CD4-positive, alpha-beta T cell (primary cell): ENCODE data around the gene SEC14L2. TPM values are rescaled to one million over a fixed set of nuclear protein-coding genes. Genes with fewer than 3 reads are reported as not detected.

Source experiments
- ATAC-seq: fragments of 200-7000 bp; cut with Tn5 transposase; one replicate; pipeline ENCODE4 v1.10.0; 2022; ENCODE audit warnings: mild to moderate bottlenecking; ENCODE audit not compliant: poor library complexity
- CTCF ChIA-PET: fragments of 350-600 bp; sonication (Branson Sonifier 250); formaldehyde crosslinking; loops from one replicate; lab custom pipeline; 2021; ENCODE audit warnings: antibody characterized with exemption, inconsistent platforms; lab: Charles Lee
- POLR2A ChIA-PET: fragments of 350-600 bp; sonication (Branson Sonifier 250); formaldehyde crosslinking; loops from one replicate; lab custom pipeline; 2021; ENCODE audit warnings: antibody characterized with exemption, inconsistent platforms; lab: Charles Lee
- DNase-seq, 14 experiments: peaks; one replicate each; pipeline ENCODE4 v3.0.0-alpha.2; 2013 to 2020; ENCODE audit warnings: mixed read lengths in 2 of 14
- H3K27ac ChIP-seq, 2 donors: one replicate each; pipeline versions ENCODE4 v1.5.1 to v1.7.0; 2013; ENCODE audit warnings: low read length in 2 of 2, low read depth in 1 of 2, mild to moderate bottlenecking in 1 of 2
- H3K27me3 ChIP-seq, 2 experiments: 1 replicate in 1 of 2; 2 replicates in 1 of 2; pipeline versions ENCODE4 v1.6.1 to v1.7.0; 2013; ENCODE audit warnings: low read length in 2 of 2, control low read depth in 1 of 2, mild to moderate bottlenecking in 1 of 2, moderate library complexity in 1 of 2; ENCODE audit not compliant: insufficient read depth in 2 of 2, control insufficient read depth in 1 of 2
- H3K36me3 ChIP-seq: one replicate; pipeline ENCODE4 v1.6.1; 2013; ENCODE audit warnings: low read length, control low read depth; ENCODE audit not compliant: insufficient read depth
- H3K4me1 ChIP-seq: one replicate; pipeline ENCODE4 v1.6.1; 2013; ENCODE audit warnings: low read length, control low read depth; ENCODE audit not compliant: insufficient read depth
- H3K4me3 ChIP-seq: one replicate; pipeline ENCODE4 v1.5.1; 2013; ENCODE audit warnings: mild to moderate bottlenecking, low read length, moderate library complexity
- H3K9me3 ChIP-seq, 2 experiments: 1 replicate in 1 of 2; 2 replicates in 1 of 2; pipeline versions ENCODE4 v1.6.1 to v1.7.0; 2013; ENCODE audit warnings: low read length in 2 of 2, mild to moderate bottlenecking in 2 of 2, control low read depth in 1 of 2, moderate library complexity in 1 of 2; ENCODE audit not compliant: control insufficient read depth in 1 of 2, insufficient read depth in 1 of 2
- H3K27ac Mint-ChIP-seq: one replicate; pipeline ENCODE4 v1.8.0; 2020; ENCODE audit warnings: mixed read lengths
- H3K27me3 Mint-ChIP-seq: one replicate; pipeline ENCODE4 v1.8.0; 2021; ENCODE audit warnings: mixed read lengths
- H3K36me3 Mint-ChIP-seq: one replicate; pipeline ENCODE4 v1.8.0; 2021; ENCODE audit warnings: low read depth, mixed read lengths
- H3K4me1 Mint-ChIP-seq: one replicate; pipeline ENCODE4 v1.8.0; 2021; ENCODE audit warnings: low read depth, mixed read lengths
- H3K4me3 Mint-ChIP-seq: one replicate; pipeline ENCODE4 v1.8.0; 2020; ENCODE audit warnings: mild to moderate bottlenecking, mixed read lengths
- H3K9me3 Mint-ChIP-seq: one replicate; pipeline ENCODE4 v1.8.0; 2020; ENCODE audit warnings: mixed read lengths
- intact Hi-C, 2 experiments: fragments of 100-400 bp; cut with DNase I in 1 of 2; cut with micrococcal nuclease in 1 of 2; formaldehyde crosslinking; loops; one replicate each; pipeline versions ENCODE4 v1.15.1 to v1.9.0; 2023 to 2025; cut with DNase I, micrococcal nuclease
- total RNA-seq, 174 experiments: library from RNA in 2 of 174; stranded (reverse) in 2 of 174; gene quantifications; one replicate each; pipeline ENCODE4 v1.2.3 and lab custom pipeline; 2021 to 2026
- TF ChIP-seq, protein P1 (sequence below): fragments of 200-600 bp; IDR thresholded peaks from one replicate; pipeline ENCODE4 v1.8.0; 2022; ENCODE audit warnings: antibody characterized with exemption, mild to moderate bottlenecking

Gene SEC14L2
- total RNA-seq, 2 experiments from 2014 or later = 74.6 to 79.8 TPM

DNA sequence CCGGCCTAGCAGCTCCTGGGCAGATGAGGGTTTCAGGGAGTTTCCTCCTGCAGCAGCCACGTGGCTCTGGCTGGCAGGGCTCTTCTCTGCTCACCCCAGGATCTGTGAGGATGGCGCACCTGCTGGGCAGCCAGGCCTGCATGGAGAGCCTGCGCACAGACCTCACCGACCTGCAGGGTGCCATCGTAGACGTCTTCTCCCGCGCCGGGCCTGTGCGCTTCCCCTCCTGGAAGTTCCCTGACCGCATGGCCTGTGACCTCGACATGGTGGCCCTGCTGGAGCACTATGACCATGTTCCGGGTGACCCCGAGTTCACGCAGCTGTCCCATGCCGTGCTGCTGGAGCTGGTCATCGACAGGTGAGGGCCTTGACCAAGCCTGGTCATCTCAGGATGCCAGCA, 30.9 kb upstream of the SEC14L2 start:
- DNase-seq (no peak), ATAC-seq (no peak)
- ChIA-PET POLR2A (no interaction called here), CTCF (no interaction called here)
- Histone ChIP-seq H3K4me3 (no peak overlapping the region), H3K27me3 (no peaks in the 10 kb centered on the region), H3K9me3 (no peaks in the 10 kb centered on the region), H3K36me3 (no peaks in the 10 kb centered on the region), H3K4me1 (no peaks in the 10 kb centered on the region), H3K27ac (no peak overlapping the region)
- TF ChIP-seq, protein P1, sequence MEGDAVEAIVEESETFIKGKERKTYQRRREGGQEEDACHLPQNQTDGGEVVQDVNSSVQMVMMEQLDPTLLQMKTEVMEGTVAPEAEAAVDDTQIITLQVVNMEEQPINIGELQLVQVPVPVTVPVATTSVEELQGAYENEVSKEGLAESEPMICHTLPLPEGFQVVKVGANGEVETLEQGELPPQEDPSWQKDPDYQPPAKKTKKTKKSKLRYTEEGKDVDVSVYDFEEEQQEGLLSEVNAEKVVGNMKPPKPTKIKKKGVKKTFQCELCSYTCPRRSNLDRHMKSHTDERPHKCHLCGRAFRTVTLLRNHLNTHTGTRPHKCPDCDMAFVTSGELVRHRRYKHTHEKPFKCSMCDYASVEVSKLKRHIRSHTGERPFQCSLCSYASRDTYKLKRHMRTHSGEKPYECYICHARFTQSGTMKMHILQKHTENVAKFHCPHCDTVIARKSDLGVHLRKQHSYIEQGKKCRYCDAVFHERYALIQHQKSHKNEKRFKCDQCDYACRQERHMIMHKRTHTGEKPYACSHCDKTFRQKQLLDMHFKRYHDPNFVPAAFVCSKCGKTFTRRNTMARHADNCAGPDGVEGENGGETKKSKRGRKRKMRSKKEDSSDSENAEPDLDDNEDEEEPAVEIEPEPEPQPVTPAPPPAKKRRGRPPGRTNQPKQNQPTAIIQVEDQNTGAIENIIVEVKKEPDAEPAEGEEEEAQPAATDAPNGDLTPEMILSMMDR = no peak
- H3K4me1 Mint-ChIP-seq = no peaks in the 10 kb centered on the region
- no peak overlapping the region for H3K27ac Mint-ChIP-seq
- no peaks in the 10 kb centered on the region for H3K9me3 Mint-ChIP-seq
- H3K4me3 Mint-ChIP-seq = no peak overlapping the region
- intact Hi-C loops = no loop called here
- H3K27me3 Mint-ChIP-seq = no peaks in the 10 kb centered on the region
- H3K36me3 Mint-ChIP-seq = no peaks in the 10 kb centered on the region

DNA sequence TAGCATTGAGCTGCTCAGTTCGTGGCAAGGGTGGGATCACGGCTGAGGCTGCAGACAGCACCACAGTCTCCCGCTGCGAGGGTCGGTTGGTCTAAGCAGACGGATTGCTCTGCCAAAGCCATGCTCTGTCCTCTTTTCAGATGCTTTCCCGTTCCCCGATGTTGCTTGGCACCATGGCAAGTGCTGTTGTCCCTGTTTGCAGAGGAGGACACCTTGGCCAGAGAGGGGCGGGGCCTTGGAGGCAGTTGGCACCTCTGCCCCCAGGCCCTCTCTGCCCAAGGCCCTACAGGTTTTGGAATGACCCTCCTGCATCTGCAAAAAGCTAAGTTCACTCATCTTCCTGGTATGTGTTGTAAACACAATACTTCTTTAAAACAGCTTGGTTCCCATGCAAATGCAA, 28.4 kb upstream of the SEC14L2 start:
- ATAC-seq = no peak
- Histone ChIP-seq H3K36me3 (no peaks in the 10 kb centered on the region), H3K4me1 (no peaks in the 10 kb centered on the region), H3K27me3 (no peaks in the 10 kb centered on the region), H3K9me3 (no peaks in the 10 kb centered on the region), H3K4me3 (no peak overlapping the region), H3K27ac (no peak overlapping the region)
- no peak for DNase-seq
- H3K27me3 Mint-ChIP-seq = no peaks in the 10 kb centered on the region
- no peaks in the 10 kb centered on the region for H3K4me1 Mint-ChIP-seq
- CTCF ChIA-PET = interaction anchor here (0.6 kb wide), 1 partner anchor 17 kb away, joined by 4 read pairs; no protein-coding TSS in a partner anchor
- no peak overlapping the region for H3K4me3 Mint-ChIP-seq
- intact Hi-C loops = no loop called here
- no peaks in the 10 kb centered on the region for H3K9me3 Mint-ChIP-seq
- H3K36me3 Mint-ChIP-seq = no peaks in the 10 kb centered on the region
- TF ChIP-seq, protein P1 = no peak
- no peak overlapping the region for H3K27ac Mint-ChIP-seq
- POLR2A ChIA-PET = interaction anchor here (1.3 kb wide), 1 partner anchor 12 kb away, joined by 3 read pairs; the partner anchor contains the start of gene SF3A1

DNA sequence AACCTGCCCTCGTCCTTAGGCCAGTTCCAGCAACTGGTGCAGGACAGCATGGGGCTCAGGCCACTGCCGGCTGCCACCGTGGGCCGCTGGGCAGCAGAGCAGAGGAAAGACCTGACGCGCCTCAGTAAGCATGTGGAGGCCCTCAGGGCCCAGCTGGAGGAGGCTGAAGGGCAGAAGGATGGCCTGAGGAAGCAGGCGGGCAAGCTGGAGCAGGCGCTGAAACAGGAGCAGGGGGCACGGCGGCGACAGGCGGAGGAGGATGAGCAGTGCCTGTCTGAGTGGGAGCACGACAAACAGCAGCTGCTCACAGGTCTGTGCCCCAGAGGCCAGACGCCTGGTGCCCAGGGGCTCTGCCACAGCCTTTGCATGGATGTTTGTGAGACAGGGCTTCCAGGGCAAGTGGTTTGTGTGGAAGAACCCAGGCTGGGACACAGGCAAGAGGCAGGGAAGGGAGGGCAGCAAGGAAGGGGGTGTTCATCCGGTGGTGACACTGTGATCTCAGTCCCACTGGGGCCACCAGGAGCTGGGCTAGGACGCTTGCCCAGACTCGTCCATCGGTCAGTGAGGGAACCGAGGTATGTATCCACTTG, 26.1 kb upstream of the SEC14L2 start:
- ATAC-seq (no peak), DNase-seq (no peak)
- no peak overlapping the region for H3K4me3 Mint-ChIP-seq
- Histone ChIP-seq H3K4me3 (no peak overlapping the region), H3K36me3 (no peaks in the 10 kb centered on the region), H3K9me3 (no peaks in the 10 kb centered on the region), H3K27ac (no peak overlapping the region), H3K27me3 (no peaks in the 10 kb centered on the region), H3K4me1 (no peaks in the 10 kb centered on the region)
- H3K9me3 Mint-ChIP-seq = no peaks in the 10 kb centered on the region
- H3K27me3 Mint-ChIP-seq = no peaks in the 10 kb centered on the region
- H3K27ac Mint-ChIP-seq = no peak overlapping the region
- ChIA-PET CTCF (no interaction called here), POLR2A (no interaction called here)
- TF ChIP-seq, protein P1 = no peak
- no peaks in the 10 kb centered on the region for H3K36me3 Mint-ChIP-seq
- no peaks in the 10 kb centered on the region for H3K4me1 Mint-ChIP-seq
- intact Hi-C loops = no loop called here
